H9 (cell line): Measurements from ENCODE around the gene PTP4A1. TPM values are rescaled to one million over a fixed set of nuclear protein-coding genes. Genes with fewer than 3 reads are reported as not detected.

Experiments
- DNase-seq: peaks from one replicate; pipeline ENCODE4 v3.0.0-alpha.2; 2017
- H2AFZ ChIP-seq: one replicate; pipeline ENCODE4 v1.6.1; 2013; ENCODE audit warnings: mild to moderate bottlenecking, low read length, control low read depth, moderate library complexity
- H2AK5ac ChIP-seq: 2 replicates; pipeline ENCODE4 v1.6.1; 2013; ENCODE audit warnings: low read length, control low read depth, mixed read lengths; ENCODE audit not compliant: insufficient read length
- H2BK120ac ChIP-seq: one replicate; pipeline ENCODE4 v1.6.1; 2013; ENCODE audit warnings: low read depth, mild to moderate bottlenecking, low read length, control low read depth, inconsistent platforms; ENCODE audit not compliant: poor library complexity, severe bottlenecking
- H2BK12ac ChIP-seq: 2 replicates; pipeline ENCODE4 v1.6.1; 2013; ENCODE audit warnings: low read length, control low read depth, mixed read lengths, low read depth; ENCODE audit not compliant: insufficient read length
- H2BK15ac ChIP-seq: 2 replicates; pipeline ENCODE4 v1.6.1; 2013; ENCODE audit warnings: low read depth, low read length, control low read depth
- H2BK20ac ChIP-seq: one replicate; pipeline ENCODE4 v1.6.1; 2013; ENCODE audit warnings: low read depth, mild to moderate bottlenecking, low read length, control low read depth, inconsistent platforms; ENCODE audit not compliant: poor library complexity, severe bottlenecking
- H2BK5ac ChIP-seq: 2 replicates; pipeline ENCODE4 v1.6.1; 2013; ENCODE audit warnings: low read length, control low read depth, mixed read lengths; ENCODE audit not compliant: insufficient read length
- H3K14ac ChIP-seq: 2 replicates; pipeline ENCODE4 v1.6.1; 2013; ENCODE audit warnings: low read length, control low read depth; ENCODE audit not compliant: insufficient read depth
- H3K18ac ChIP-seq: 2 replicates; pipeline ENCODE4 v1.6.1; 2013; ENCODE audit warnings: low read depth, mild to moderate bottlenecking, mixed read lengths, low read length, control low read depth; ENCODE audit not compliant: insufficient read length
- H3K23ac ChIP-seq: 2 replicates; pipeline ENCODE4 v1.6.1; 2013; ENCODE audit warnings: low read length, control low read depth, mixed read lengths, low read depth; ENCODE audit not compliant: insufficient read length
- H3K23me2 ChIP-seq: 2 replicates; pipeline ENCODE4 v1.6.1; 2013; ENCODE audit warnings: low read depth, mild to moderate bottlenecking, mixed read lengths, low read length, control low read depth; ENCODE audit not compliant: insufficient read length, poor library complexity, severe bottlenecking
- H3K27ac ChIP-seq: 2 replicates; pipeline ENCODE4 v1.5.1; 2013; ENCODE audit warnings: low read length, control low read depth, mixed read lengths, low read depth; ENCODE audit not compliant: insufficient read length
- H3K27me3 ChIP-seq: 2 replicates; pipeline ENCODE4 v1.6.1; 2013; ENCODE audit warnings: low read length, control low read depth, inconsistent platforms; ENCODE audit not compliant: insufficient read depth
- H3K4ac ChIP-seq: 2 replicates; pipeline ENCODE4 v1.6.1; 2013; ENCODE audit warnings: low read depth, mild to moderate bottlenecking, control low read depth, inconsistent platforms, low read length, moderate library complexity
- H3K4me1 ChIP-seq: 2 replicates; pipeline ENCODE4 v1.6.1; 2013; ENCODE audit warnings: low read length, control low read depth, inconsistent platforms; ENCODE audit not compliant: insufficient read depth
- H3K4me2 ChIP-seq: 2 replicates; pipeline ENCODE4 v1.6.1; 2013; ENCODE audit warnings: low read length, control low read depth, mixed read lengths; ENCODE audit not compliant: insufficient read length, insufficient read depth
- H3K56ac ChIP-seq: 2 replicates; pipeline ENCODE4 v1.6.1; 2013; ENCODE audit warnings: low read depth, mild to moderate bottlenecking, mixed read lengths, low read length, control low read depth; ENCODE audit not compliant: insufficient read length
- H3K79me1 ChIP-seq: 2 replicates; pipeline ENCODE4 v1.6.1; 2013; ENCODE audit warnings: low read depth, mild to moderate bottlenecking, moderate library complexity, low read length, control low read depth, inconsistent platforms; ENCODE audit not compliant: insufficient read depth, poor library complexity, severe bottlenecking
- H3K79me2 ChIP-seq: 2 replicates; pipeline ENCODE4 v1.6.1; 2013; ENCODE audit warnings: low read length, control low read depth, inconsistent platforms; ENCODE audit not compliant: insufficient read depth
- H3K9ac ChIP-seq: 2 replicates; pipeline ENCODE4 v1.6.1; 2013; ENCODE audit warnings: low read length, control low read depth, mixed read lengths; ENCODE audit not compliant: insufficient read length; ENCODE audit errors: extremely low read depth
- H3K9me3 ChIP-seq: one replicate; pipeline ENCODE4 v1.6.1; 2013; ENCODE audit warnings: low read depth, low read length, inconsistent platforms; ENCODE audit not compliant: control insufficient read depth
- H3T11ph ChIP-seq: one replicate; pipeline ENCODE4 v1.6.1; 2013; ENCODE audit warnings: mild to moderate bottlenecking, low read length, control low read depth, inconsistent platforms
- H4K20me1 ChIP-seq: one replicate; pipeline ENCODE4 v1.6.1; 2013; ENCODE audit not compliant: control insufficient read depth, insufficient read length, insufficient read depth
- H4K5ac ChIP-seq: 2 replicates; pipeline ENCODE4 v1.6.1; 2013; ENCODE audit warnings: low read depth, mild to moderate bottlenecking, mixed read lengths, low read length, control low read depth; ENCODE audit not compliant: insufficient read length
- H4K8ac ChIP-seq: replicated peaks from 2 replicates; pipeline ENCODE4 v1.6.1; 2013; ENCODE audit warnings: low read length, control low read depth, mixed read lengths, low read depth; ENCODE audit not compliant: insufficient read length
- H4K91ac ChIP-seq: 2 replicates; pipeline ENCODE4 v1.6.1; 2013; ENCODE audit warnings: low read depth, mild to moderate bottlenecking, moderate library complexity, mixed read lengths, low read length, control low read depth; ENCODE audit not compliant: insufficient read length
- H3K27ac Mint-ChIP-seq, 3 experiments: 2 replicates in 2 of 3; 3 replicates in 1 of 3; pipeline ENCODE4 v1.8.0; 2020 to 2021; ENCODE audit warnings: mixed read lengths in 3 of 3, mild to moderate bottlenecking in 1 of 3, moderate library complexity in 1 of 3
- H3K27me3 Mint-ChIP-seq: 2 replicates; pipeline ENCODE4 v1.8.0; 2021; ENCODE audit warnings: low read depth, mild to moderate bottlenecking, moderate library complexity, mixed read lengths
- H3K36me3 Mint-ChIP-seq, 3 experiments: 2 replicates in 2 of 3; 3 replicates in 1 of 3; pipeline ENCODE4 v1.8.0; 2020 to 2021; ENCODE audit warnings: low read depth in 3 of 3, mixed read lengths in 3 of 3; ENCODE audit not compliant: insufficient read depth in 1 of 3
- H3K4me1 Mint-ChIP-seq, 2 experiments: 2 replicates each; pipeline ENCODE4 v1.8.0; 2020; ENCODE audit warnings: mixed read lengths in 2 of 2
- H3K4me3 Mint-ChIP-seq, 2 experiments: 2 replicates in 1 of 2; 3 replicates in 1 of 2; pipeline ENCODE4 v1.8.0; 2020 to 2021; ENCODE audit warnings: mild to moderate bottlenecking in 2 of 2, mixed read lengths in 2 of 2, moderate library complexity in 1 of 2
- H3K9me3 Mint-ChIP-seq, 2 experiments: 2 replicates in 1 of 2; 3 replicates in 1 of 2; pipeline ENCODE4 v1.8.0; 2020; ENCODE audit warnings: mild to moderate bottlenecking in 2 of 2, mixed read lengths in 2 of 2, moderate library complexity in 1 of 2
- WGBS: extraction: QIAGEN DNeasy Blood & Tissue Kit; methylation state at CpG from one replicate; pipeline ENCODE4 v1.1.7; 2013; ENCODE audit warnings: missing lambda C conversion rate, low lambda C conversion rate, mixed read lengths; ENCODE audit not compliant: insufficient read length; ENCODE audit errors: extremely low coverage; 5-methylcytosine and 5-hydroxymethylcytosine counted together
- total RNA-seq: library from RNA; stranded (reverse); gene quantifications from 2 replicates; pipeline ENCODE4 v1.2.1, GENCODE V29; 2021
- TF ChIP-seq, protein P1 (sequence below): fragments of 200-600 bp; sonication (generic); conservative IDR thresholded peaks from 3 replicates; pipeline ENCODE4 v1.8.0; 2021; ENCODE audit warnings: antibody characterized with exemption, mild to moderate bottlenecking

The PTP4A1 gene
- total RNA-seq, 1 experiment from 2014 or later: 85.9 TPM

DNA sequence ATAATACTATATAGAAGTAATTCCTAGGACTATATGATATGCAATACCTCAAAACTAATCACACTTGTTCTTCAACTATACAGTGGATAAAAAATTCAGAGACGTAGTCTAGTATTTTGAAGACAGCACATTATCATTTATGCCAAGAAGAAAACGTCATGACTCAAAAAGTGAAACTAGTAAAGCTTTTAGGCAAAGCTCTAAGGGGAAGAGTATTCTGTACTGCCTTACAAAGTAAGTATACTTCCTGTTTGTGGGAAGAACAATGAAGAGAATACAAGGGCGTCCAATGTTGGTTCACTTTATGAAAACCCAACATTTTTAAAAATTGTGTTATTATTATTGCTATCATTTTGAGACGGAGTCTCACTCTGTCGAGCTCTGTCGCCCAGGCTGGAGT, 27.9 kb downstream of the PTP4A1 start:
- Mint-ChIP-seq H3K36me3 (no peaks in the 10 kb centered on the region), H3K9me3 (no peaks in the 10 kb centered on the region)
- no peak overlapping the region for H3K56ac ChIP-seq

More for the DNA sequence above, 27.9 kb downstream of the PTP4A1 start:
- Histone ChIP-seq H2AK5ac (no peak overlapping the region), H3K27me3 (no peaks in the 10 kb centered on the region), H2BK12ac (no peak overlapping the region), H4K5ac (no peak overlapping the region), H3K9ac (no peak overlapping the region), H2BK20ac (no peak overlapping the region), H4K91ac (no peak overlapping the region), H3K23ac (no peak overlapping the region), H3K27ac (no peak overlapping the region), H4K8ac (no peak overlapping the region), H3K18ac (no peak overlapping the region), H3K9me3 (no peaks in the 10 kb centered on the region), H3K14ac (no peak overlapping the region), H4K20me1 (no peaks in the 10 kb centered on the region), H3K4me2 (no peak overlapping the region), H2BK5ac (no peak overlapping the region), H3T11ph (no peak overlapping the region), H2AFZ (no peak overlapping the region), H3K4me1 (no peaks in the 10 kb centered on the region), H3K23me2 (peaks cover 6% of the 10 kb centered on the region), H3K79me2 (no peaks in the 10 kb centered on the region), H2BK15ac (no peak overlapping the region), H2BK120ac (no peak overlapping the region), H3K4ac (no peak overlapping the region), H3K79me1 (no peaks in the 10 kb centered on the region)
- Mint-ChIP-seq H3K4me3 (no peak overlapping the region), H3K27ac (no peak overlapping the region), H3K27me3 (no peaks in the 10 kb centered on the region), H3K4me1 (peaks cover 2 to 13% of the 10 kb centered on the region in 2 experiments; a peak in 3 of 4 replicates)
- no CpG with 5 or more reads among the region's 6 CpGs for WGBS
- no peak for DNase-seq
- TF ChIP-seq, protein P1, sequence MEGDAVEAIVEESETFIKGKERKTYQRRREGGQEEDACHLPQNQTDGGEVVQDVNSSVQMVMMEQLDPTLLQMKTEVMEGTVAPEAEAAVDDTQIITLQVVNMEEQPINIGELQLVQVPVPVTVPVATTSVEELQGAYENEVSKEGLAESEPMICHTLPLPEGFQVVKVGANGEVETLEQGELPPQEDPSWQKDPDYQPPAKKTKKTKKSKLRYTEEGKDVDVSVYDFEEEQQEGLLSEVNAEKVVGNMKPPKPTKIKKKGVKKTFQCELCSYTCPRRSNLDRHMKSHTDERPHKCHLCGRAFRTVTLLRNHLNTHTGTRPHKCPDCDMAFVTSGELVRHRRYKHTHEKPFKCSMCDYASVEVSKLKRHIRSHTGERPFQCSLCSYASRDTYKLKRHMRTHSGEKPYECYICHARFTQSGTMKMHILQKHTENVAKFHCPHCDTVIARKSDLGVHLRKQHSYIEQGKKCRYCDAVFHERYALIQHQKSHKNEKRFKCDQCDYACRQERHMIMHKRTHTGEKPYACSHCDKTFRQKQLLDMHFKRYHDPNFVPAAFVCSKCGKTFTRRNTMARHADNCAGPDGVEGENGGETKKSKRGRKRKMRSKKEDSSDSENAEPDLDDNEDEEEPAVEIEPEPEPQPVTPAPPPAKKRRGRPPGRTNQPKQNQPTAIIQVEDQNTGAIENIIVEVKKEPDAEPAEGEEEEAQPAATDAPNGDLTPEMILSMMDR: no peak
